Measurements from ENCODE around the gene CXXC5.
A peak's percentile ranks its signal among the peaks of the same experiment; 100 is the strongest.

Gene CXXC5

GRCh38 chr5:139695178-139695573, 47.0 kb downstream of the CXXC5 start:
- DNase-seq: no peak

GRCh38 chr5:139696167-139696893, 48.2 kb downstream of the CXXC5 start:
- no peak for DNase-seq

GRCh38 chr5:139696894-139697658, 48.9 kb downstream of the CXXC5 start:
- peak in 2 of 6 experiments; percentile 23 to 44 for DNase-seq

GRCh38 chr5:139698490-139699146, 50.5 kb downstream of the CXXC5 start:
- no peak for DNase-seq

GRCh38 chr5:139699351-139699750, 51.2 kb downstream of the CXXC5 start:
- no peak for DNase-seq

- no peak for DNase-seq
Observed at GRCh38 chr5:139700711-139701055, 52.5 kb downstream of the CXXC5 start.

- no peak for DNase-seq
Observed at GRCh38 chr5:139701056-139701741, 53.0 kb downstream of the CXXC5 start.

GRCh38 chr5:139702548-139702947, 54.4 kb downstream of the CXXC5 start:
- DNase-seq: no peak

GRCh38 chr5:139704748-139705147, 56.6 kb downstream of the CXXC5 start:
- DNase-seq: no peak

GRCh38 chr5:139705191-139705590, 57.0 kb downstream of the CXXC5 start:
- DNase-seq: no peak

- DNase-seq: no peak
Observed at GRCh38 chr5:139705655-139706587, 57.8 kb downstream of the CXXC5 start.

- no peak for DNase-seq
Observed at GRCh38 chr5:139707445-139708003, 59.4 kb downstream of the CXXC5 start.

GRCh38 chr5:139708434-139708861, 60.3 kb downstream of the CXXC5 start:
- DNase-seq: no peak

GRCh38 chr5:139708877-139709581, 60.9 kb downstream of the CXXC5 start:
- DNase-seq: peak in 1 of 6 experiments; percentile 35

GRCh38 chr5:139709582-139710318, 61.6 kb downstream of the CXXC5 start:
- peak in 5 of 6 experiments; percentile 22 to 50 (median 35) for DNase-seq

GRCh38 chr5:139710319-139711066, 62.3 kb downstream of the CXXC5 start:
- peak; percentile 55 to 77 (median 66) for DNase-seq

- peak; percentile 23 to 64 (median 54) for DNase-seq
Observed at GRCh38 chr5:139711067-139711905, 63.1 kb downstream of the CXXC5 start.

- no peak for DNase-seq
Observed at GRCh38 chr5:139711906-139712224, 63.7 kb downstream of the CXXC5 start.

GRCh38 chr5:139712412-139712811, 64.3 kb downstream of the CXXC5 start:
- no peak for DNase-seq

Measured in stimulated activated naive CD4-positive, alpha-beta T cell (primary cell).